Eye (tissue), 1 donor: Measurements from ENCODE around the gene TMEM30B.

Experiments
- DNase-seq: peaks from one replicate; pipeline ENCODE4 v3.0.0-alpha.2; 2015

Gene TMEM30B

GRCh38 chr14:61229981-61230380 is 51.2 kb downstream of the TMEM30B start:
- no peak for DNase-seq

GRCh38 chr14:61229475-61229888 is 51.7 kb downstream of the TMEM30B start:
- peak; percentile 89 for DNase-seq

GRCh38 chr14:61227884-61228591 is 53.1 kb downstream of the TMEM30B start:
- no peak for DNase-seq
